Measurements from ENCODE around the gene CCDC50.

The CCDC50 gene

GRCh38 chr3:191348098-191348497 is 18.9 kb downstream of the CCDC50 start:
- DNase-seq = no peak

GRCh38 chr3:191350396-191351090 is 21.3 kb downstream of the CCDC50 start:
- no peak for DNase-seq

DNA sequence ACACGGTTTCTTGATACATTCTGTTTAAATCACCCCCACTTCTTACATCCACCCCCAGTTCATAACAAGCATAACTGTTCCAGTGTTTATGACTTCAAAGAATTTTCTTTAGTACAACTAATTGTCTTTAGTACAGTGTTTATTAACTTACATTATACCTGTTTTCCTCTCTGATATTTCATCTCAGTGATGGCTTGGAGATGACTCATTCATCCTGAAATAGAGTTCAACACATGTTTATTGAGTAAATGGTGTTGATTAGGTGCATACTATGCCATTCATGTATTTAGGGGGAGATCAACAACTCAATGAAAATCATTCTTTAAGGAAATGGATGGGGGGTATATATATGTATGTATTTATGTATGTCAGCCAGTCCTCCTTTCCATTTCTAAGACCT is 22.8 kb downstream of the CCDC50 start:
- DNase-seq = no peak

DNA sequence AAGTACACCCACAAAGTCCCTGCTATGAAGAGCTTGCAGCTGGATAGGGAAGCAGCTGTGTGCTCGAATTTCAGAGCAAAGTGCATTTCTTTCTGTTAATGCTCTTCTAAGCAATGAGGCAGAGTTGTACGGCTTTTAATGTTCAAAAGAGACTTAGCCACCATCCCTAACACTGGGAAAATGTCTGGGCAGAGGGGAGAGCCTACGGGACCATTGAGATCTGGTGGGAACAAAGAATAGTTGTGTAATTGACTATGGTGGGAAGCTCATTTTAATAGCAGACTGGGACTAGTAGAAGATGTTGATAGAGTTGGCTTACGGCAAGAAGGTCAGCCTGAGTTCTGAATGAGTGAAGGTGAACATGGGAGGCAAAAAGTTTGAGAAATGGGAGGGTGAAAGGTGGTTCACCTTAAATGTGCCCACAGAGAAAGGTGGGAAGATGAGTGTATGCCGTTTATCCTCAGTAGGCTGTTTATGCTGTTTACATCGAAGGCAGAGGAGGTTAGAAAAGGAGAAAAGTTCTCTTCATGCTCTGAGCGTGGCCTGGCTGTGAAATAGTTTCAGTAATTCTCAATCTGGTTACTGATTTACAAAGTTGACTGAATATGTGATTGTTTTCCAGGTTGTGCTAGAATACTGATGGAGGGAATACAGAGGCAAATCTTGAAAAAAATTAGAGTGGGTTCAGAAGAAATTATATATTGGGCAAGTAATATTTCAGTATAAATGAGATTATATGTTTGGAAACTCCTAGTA is 24.0 kb downstream of the CCDC50 start:
- DNase-seq = no peak

GRCh38 chr3:191355406-191355805 is 26.2 kb downstream of the CCDC50 start:
- DNase-seq = no peak

GRCh38 chr3:191356631-191357439 is 27.6 kb downstream of the CCDC50 start:
- no peak for DNase-seq

DNA sequence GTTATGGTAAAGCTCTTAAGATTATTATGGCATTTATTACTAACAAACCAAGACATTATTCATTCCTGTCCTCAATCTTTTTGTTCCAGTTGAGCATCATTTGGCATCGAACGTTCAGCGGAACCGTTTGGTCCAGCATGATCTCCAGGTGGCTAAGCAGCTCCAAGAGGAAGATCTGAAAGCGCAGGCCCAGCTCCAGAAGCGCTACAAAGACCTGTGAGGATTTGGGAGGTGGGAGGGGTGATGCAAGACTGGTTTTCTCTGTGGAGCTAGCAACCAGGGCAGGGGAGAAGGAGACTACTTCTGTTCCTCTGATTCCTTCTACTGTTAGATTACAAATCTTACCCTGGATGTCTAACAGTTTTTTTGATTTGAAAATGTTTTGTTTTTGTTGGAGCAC is 28.7 kb downstream of the CCDC50 start:
- DNase-seq = no peak

GRCh38 chr3:191358929-191359328 is 29.7 kb downstream of the CCDC50 start:
- no peak for DNase-seq

DNA sequence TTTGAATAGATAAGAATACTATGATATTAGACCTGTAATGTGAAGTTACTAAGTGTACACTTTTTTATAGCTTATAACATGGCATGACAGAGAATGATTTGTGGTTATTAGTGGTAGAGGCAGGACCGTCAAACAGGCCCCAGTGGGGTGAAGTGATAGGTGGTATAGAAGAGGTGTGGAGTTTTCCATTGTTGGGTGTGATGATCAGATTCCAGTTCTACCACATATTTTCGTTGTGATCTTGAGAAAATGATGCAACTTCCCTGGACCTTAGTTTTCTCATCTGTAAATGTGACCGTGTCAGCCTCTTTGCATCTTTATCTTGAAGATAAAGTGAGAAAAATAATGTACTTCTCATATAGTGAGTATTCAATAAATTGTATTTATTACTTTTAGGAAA is 31.4 kb downstream of the CCDC50 start:
- DNase-seq = no peak

DNA sequence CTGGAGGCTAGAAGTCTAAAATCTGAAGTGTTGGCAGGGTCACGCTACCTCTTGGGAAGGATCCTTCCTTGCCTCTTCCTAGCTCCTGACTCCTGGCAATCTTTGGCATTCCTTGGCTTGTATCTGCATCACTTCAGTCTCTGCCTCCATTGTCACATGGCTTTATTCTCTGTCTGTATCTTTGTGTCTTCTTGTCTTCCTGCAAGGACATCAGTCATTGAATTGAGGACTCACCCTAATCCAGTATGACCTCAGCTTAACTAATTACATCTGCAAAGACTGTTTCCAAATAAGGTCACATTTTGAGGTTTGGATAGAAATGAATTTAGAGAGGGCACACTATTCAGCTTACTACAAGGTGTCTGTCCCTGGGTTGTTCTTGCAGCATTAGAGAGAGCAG is 32.3 kb downstream of the CCDC50 start:
- DNase-seq = no peak

DNA sequence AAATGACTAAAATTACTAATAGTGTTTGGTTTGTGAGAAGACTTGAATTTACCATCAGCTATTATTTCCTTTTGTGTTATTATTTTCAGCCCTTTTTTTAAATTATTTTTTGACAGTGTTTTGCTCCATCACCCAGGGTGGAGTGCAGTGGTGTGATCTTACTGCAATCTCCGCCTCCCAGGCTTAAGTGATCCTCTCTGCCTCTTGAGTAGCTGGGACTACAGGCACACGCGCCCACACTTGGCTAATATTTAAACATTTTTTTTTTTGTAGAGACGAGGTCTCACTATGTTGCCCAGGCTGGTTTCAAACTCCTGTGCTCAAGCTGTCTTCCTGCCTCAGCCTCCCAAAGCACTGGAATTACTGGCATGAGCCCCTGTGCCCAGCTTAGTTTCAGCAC is 32.8 kb downstream of the CCDC50 start:
- no peak for DNase-seq

DNA sequence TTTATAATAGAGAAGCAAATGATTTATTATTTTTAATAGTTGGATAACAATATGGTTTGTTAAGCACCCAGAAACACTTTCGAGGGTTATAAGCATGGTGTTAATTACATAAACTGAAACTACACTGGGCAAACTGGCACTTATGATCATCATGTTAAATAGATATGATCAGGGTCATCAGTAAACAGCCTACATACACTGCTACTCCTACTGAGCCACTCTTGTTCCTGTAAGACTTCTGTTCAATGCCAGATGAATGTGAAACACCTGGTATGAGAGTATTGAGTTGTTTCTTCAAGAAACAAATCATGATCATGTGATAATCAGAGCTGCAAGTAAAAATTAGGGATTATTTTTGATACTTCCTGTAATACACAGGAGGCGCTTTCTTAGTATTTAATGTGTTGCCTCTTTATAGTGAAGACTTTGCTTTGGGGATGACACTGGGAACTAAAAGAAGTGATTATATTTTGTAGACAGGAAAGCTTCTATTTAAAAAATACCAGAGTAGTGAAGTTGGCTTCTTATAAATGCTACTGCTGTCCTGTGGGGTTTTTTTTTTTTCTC is 33.4 kb downstream of the CCDC50 start:
- DNase-seq = no peak

DNA sequence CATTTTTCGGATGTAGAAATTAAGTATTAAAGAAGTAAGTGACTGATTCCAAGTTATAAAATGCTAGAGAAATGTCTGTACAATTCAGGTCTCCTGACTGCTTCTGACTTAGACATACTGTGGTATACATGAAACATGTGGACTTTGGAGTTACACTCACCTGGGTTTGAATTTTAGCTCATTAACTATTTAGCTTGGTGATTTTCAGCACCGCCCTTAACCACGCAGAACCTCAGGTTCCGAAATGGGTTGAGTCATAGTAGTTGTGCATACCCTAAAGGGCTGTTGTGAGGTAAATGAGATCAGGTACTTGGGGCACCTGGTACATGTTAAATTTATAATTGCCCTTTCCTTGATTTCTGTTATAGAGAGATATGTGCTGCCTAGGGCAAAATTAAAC is 34.0 kb downstream of the CCDC50 start:
- no peak for DNase-seq

- no peak for DNase-seq
These were observed 37.5 kb downstream of the CCDC50 start for GRCh38 chr3:191366675-191367074.

DNA sequence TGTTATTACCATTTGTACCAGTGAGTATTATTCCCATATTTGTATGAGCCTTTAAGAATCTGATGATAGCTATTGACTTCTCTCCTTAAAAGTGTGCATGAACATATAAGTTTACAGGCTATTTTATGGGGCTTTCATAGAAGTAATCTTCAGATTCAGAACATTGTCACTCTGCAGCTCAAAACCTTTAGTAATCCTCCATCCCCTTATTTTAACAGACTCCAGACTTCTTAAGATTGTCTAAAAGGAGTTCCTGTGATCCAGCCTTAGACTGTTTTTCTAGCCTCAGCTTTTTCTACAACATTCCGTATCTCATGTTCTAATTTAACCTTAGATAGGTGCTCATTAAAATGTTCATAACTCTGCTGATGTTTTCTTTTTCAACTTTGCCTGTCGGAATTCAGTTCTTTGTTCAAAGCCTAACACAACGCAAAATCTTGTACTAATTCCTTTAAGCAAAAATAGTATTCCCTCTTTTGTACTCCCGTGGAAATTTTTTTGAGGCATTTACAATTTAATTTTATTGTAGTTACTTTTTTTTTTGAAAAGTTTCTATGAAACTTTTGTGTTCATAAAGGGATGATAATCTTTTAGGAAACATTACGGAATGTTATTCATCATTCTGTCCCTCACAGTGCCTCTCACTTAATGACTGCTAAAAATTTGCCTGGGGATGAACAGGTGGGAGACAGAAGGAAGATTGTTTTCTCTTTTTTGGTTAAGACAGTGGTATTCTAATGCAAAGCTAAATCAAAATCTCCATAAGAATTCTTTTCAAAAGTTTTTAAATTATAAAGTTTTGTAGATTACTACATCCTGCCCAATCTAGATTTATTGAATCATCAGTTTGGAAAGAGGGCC is 39.8 kb downstream of the CCDC50 start:
- no peak for DNase-seq

GRCh38 chr3:191369616-191370010 is 40.4 kb downstream of the CCDC50 start:
- no peak for DNase-seq

- no peak for DNase-seq
These were observed 42.9 kb downstream of the CCDC50 start for GRCh38 chr3:191372122-191372521.

GRCh38 chr3:191373327-191373726 is 44.1 kb downstream of the CCDC50 start:
- no peak for DNase-seq

- DNase-seq = no peak
These were observed 47.4 kb downstream of the CCDC50 start for GRCh38 chr3:191376516-191377141.

DNA sequence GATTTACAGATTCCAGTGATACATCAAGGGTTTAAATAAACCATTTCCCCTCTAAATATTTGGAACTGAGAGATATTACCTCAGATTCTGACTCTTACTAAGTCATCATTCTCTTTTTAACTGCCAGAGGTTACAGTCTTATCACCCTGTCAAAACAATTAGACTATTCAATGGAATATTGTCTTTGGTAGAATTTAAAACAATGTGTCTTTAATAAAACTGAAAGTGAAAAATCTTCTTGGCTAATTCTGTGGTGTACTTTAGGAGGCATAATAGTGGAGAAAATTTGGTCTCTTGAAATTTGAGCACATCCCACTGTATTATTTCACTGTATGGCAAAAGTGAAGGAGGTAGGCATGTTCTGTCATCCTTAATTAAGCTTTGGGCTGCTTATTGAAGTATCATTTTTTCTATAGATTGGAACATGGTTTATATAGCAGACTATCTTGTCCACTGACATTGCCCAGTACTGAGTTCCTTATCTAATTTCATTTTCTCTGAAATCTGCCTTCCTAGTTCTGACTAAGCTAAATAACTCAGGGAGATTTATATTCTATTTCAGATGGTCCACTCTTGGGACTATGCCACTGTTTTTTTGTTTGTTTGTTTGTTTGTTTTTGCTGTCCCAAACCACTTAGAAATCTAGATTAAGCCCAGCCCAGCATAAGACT is 49.1 kb downstream of the CCDC50 start:
- DNase-seq = no peak

- no peak for DNase-seq
These were observed 50.3 kb downstream of the CCDC50 start for GRCh38 chr3:191379446-191379845.

Data from inflammatory macrophage (primary cell).